Measurements from ENCODE around the gene CCDC159. TPM values are rescaled to one million over a fixed set of nuclear protein-coding genes. Genes with fewer than 3 reads are reported as not detected.
A peak's percentile ranks its signal among the peaks of the same experiment; 100 is the strongest.
"Not testable (repeated sequence)": the region's sequence is repeated elsewhere in the genome, so short reads cannot be mapped to it uniquely, and the experiment has no call there.

Gene CCDC159
- total RNA-seq, 1 donor from 2014 or later: 8.0 TPM

- H3K4me1 Mint-ChIP-seq (ENCODE audit: low read depth, unreplicated experiment): peaks cover under 1% of the 10 kb centered on the region
- no peaks in the 10 kb centered on the region for H3K27me3 Mint-ChIP-seq (ENCODE audit: unreplicated experiment)
- TF ChIP-seq CTCF (IDR thresholded peaks at IDR 0.05; ENCODE audit: partially characterized antibody, unreplicated experiment): no peak
- H3K36me3 Mint-ChIP-seq (ENCODE audit: unreplicated experiment): peaks cover 7% of the 10 kb centered on the region
- no peak overlapping the region for H3K27ac Mint-ChIP-seq (ENCODE audit: unreplicated experiment)
- DNase-seq: no peak
- H3K4me3 Mint-ChIP-seq (ENCODE audit: unreplicated experiment): no peak overlapping the region
- H3K9me3 Mint-ChIP-seq (ENCODE audit: unreplicated experiment): peaks cover 3% of the 10 kb centered on the region
Observed at GRCh38 chr19:11332822-11333221, 13.5 kb upstream of the CCDC159 start.

- DNase-seq; H3K27ac Mint-ChIP-seq (ENCODE audit: unreplicated experiment); H3K4me3 Mint-ChIP-seq (ENCODE audit: unreplicated experiment); H3K36me3 Mint-ChIP-seq (ENCODE audit: unreplicated experiment); H3K27me3 Mint-ChIP-seq (ENCODE audit: unreplicated experiment); H3K4me1 Mint-ChIP-seq (ENCODE audit: low read depth, unreplicated experiment); H3K9me3 Mint-ChIP-seq (ENCODE audit: unreplicated experiment): not testable (repeated sequence)
Observed at GRCh38 chr19:11333838-11334237, 12.5 kb upstream of the CCDC159 start.

GRCh38 chr19:11335449-11336146, 10.7 kb upstream of the CCDC159 start:
- Mint-ChIP-seq H3K27ac (ENCODE audit: unreplicated experiment) (no peak overlapping the region), H3K27me3 (ENCODE audit: unreplicated experiment) (no peaks in the 10 kb centered on the region), H3K36me3 (ENCODE audit: unreplicated experiment) (peaks cover 7% of the 10 kb centered on the region), H3K4me1 (ENCODE audit: low read depth, unreplicated experiment) (peaks cover 4% of the 10 kb centered on the region), H3K4me3 (ENCODE audit: unreplicated experiment) (no peak overlapping the region), H3K9me3 (ENCODE audit: unreplicated experiment) (peaks cover 10% of the 10 kb centered on the region)
- TF ChIP-seq CTCF (IDR thresholded peaks at IDR 0.05; ENCODE audit: partially characterized antibody, unreplicated experiment): no peak
- no peak for DNase-seq

- Mint-ChIP-seq H3K27me3 (ENCODE audit: unreplicated experiment) (no peaks in the 10 kb centered on the region), H3K9me3 (ENCODE audit: unreplicated experiment) (peaks cover 10% of the 10 kb centered on the region), H3K36me3 (ENCODE audit: unreplicated experiment) (peaks cover 7% of the 10 kb centered on the region), H3K4me1 (ENCODE audit: low read depth, unreplicated experiment) (peaks cover 4% of the 10 kb centered on the region), H3K4me3 (ENCODE audit: unreplicated experiment) (no peak overlapping the region), H3K27ac (ENCODE audit: unreplicated experiment) (no peak overlapping the region)
- DNase-seq: no peak
- TF ChIP-seq CTCF (IDR thresholded peaks at IDR 0.05; ENCODE audit: partially characterized antibody, unreplicated experiment): no peak
Observed at GRCh38 chr19:11337080-11337479, 9.2 kb upstream of the CCDC159 start.

- peaks cover 4% of the 10 kb centered on the region for H3K4me1 Mint-ChIP-seq (ENCODE audit: low read depth, unreplicated experiment)
- H3K9me3 Mint-ChIP-seq (ENCODE audit: unreplicated experiment): peaks cover 10% of the 10 kb centered on the region
- H3K27ac Mint-ChIP-seq (ENCODE audit: unreplicated experiment): no peak overlapping the region
- DNase-seq: no peak
- H3K36me3 Mint-ChIP-seq (ENCODE audit: unreplicated experiment): peaks cover 7% of the 10 kb centered on the region
- H3K27me3 Mint-ChIP-seq (ENCODE audit: unreplicated experiment): no peaks in the 10 kb centered on the region
- peak overlapping the region; percentile 94 for H3K4me3 Mint-ChIP-seq (ENCODE audit: unreplicated experiment)
- TF ChIP-seq CTCF (IDR thresholded peaks at IDR 0.05; ENCODE audit: partially characterized antibody, unreplicated experiment): no peak
Observed at GRCh38 chr19:11338121-11338520, 8.2 kb upstream of the CCDC159 start.

Data from glutamatergic neuron (in vitro differentiated cells).